MG63 (cell line): Measurements from ENCODE around the gene ATP8B2. TPM values are rescaled to one million over a fixed set of nuclear protein-coding genes. Genes with fewer than 3 reads are reported as not detected.
"Not testable (repeated sequence)": the region's sequence is repeated elsewhere in the genome, so short reads cannot be mapped to it uniquely, and the experiment has no call there.

ENCODE experiments used
- DNase-seq: peaks from one replicate; pipeline ENCODE4 v3.0.0-alpha.2; 2020
- H3K27me3 ChIP-seq: fragments of 250-450 bp; sonication (Bioruptor Pico); 2 replicates; pipeline ENCODE4 v1.5.1; 2020; ENCODE audit warnings: mild to moderate bottlenecking, moderate library complexity
- H3K36me3 ChIP-seq: fragments of 250-450 bp; sonication (Bioruptor Pico); 2 replicates; pipeline ENCODE4 v1.5.1; 2020; ENCODE audit warnings: mild to moderate bottlenecking, moderate library complexity
- H3K4me3 ChIP-seq: fragments of 250-450 bp; sonication (Bioruptor Pico); 2 replicates; pipeline ENCODE4 v1.5.1; 2020; ENCODE audit warnings: mild to moderate bottlenecking, moderate library complexity
- H3K9me3 ChIP-seq: fragments of 250-450 bp; sonication (Bioruptor Pico); 2 replicates; pipeline ENCODE4 v1.5.1; 2020; ENCODE audit warnings: mild to moderate bottlenecking, moderate library complexity
- total RNA-seq: library from RNA; depleted of rRNA; stranded (reverse); fragments of >200 nt; shearing (Covaris generic); gene quantifications from 2 replicates; pipeline ENCODE4 v1.2.3, GENCODE V29; 2014; ENCODE audit warnings: low replicate concordance; rRNA removed

Gene ATP8B2
- 58.1 and 74.8 TPM in 2 replicates for total RNA-seq

GRCh38 chr1:154324669-154325582 lies at the start of gene ATP8B2:
TSS of gene ATP8B2 (plus strand) at chr1:154325525. CDS start at chr1:154328142, 2,617 bp downstream.
- peak; percentile 85 for DNase-seq
- H3K27me3 ChIP-seq: no peaks in the 10 kb centered on the region
- H3K36me3 ChIP-seq: peaks cover 22% of the 10 kb centered on the region
- H3K9me3 ChIP-seq: no peaks in the 10 kb centered on the region
- peak within 1 kb of the TSS; percentile 96 for H3K4me3 ChIP-seq

DNA sequence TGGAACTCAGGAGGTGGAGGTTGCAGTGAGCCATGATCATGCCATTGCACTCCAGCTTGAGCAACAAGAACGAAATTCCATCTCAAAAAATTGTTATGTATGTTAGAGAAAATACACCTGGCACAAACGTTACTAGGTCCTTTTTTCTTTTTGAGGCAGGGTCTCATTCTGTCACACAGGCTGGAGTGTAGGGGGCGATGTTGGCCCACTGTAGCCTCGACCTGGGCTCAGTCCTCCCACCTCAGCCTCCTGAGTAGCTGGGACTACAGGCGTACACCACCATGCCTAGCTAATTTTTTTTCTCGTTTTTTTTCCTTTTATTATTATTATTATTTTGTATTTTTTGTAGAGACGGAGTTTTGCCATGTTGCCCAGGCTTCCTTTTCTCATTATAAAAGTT lies 48.5 kb upstream of the ATP8B2 start:
- Histone ChIP-seq H3K4me3 (no peak overlapping the region), H3K9me3 (no peaks in the 10 kb centered on the region), H3K27me3 (no peaks in the 10 kb centered on the region), H3K36me3 (peaks cover 33% of the 10 kb centered on the region)
- DNase-seq: peak; percentile 8

GRCh38 chr1:154287591-154287990 lies 37.7 kb upstream of the ATP8B2 start:
- H3K36me3 ChIP-seq, H3K27me3 ChIP-seq, DNase-seq, H3K9me3 ChIP-seq, H3K4me3 ChIP-seq: not testable (repeated sequence)

DNA sequence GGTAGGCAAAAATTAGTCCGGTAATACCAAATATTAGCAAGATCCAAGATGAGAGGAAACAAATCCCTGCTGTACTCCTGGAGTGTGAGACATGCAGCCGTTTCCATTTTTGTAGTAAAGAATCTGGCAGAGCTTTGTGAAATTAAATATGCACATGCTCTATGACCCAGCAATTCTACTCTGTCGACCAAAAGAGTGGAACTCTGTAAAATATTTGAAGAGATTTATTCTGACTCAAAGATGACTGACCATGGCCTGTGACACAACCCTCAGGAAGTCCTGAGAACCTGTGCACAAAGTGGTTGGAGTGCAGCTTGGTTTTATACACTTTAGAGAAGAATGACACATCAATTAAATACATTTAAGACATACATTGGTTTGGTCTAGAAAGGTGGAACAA lies 36.7 kb upstream of the ATP8B2 start:
- Histone ChIP-seq H3K27me3 (no peaks in the 10 kb centered on the region), H3K4me3 (no peak overlapping the region), H3K9me3 (peaks cover 4% of the 10 kb centered on the region; the same call in 1 of the 2 replicates), H3K36me3 (no peaks in the 10 kb centered on the region)
- DNase-seq: no peak

- no peak for DNase-seq
- no peak overlapping the region for H3K4me3 ChIP-seq
- no peaks in the 10 kb centered on the region for H3K36me3 ChIP-seq
Observed at GRCh38 chr1:154290921-154291320, 34.4 kb upstream of the ATP8B2 start.

DNA sequence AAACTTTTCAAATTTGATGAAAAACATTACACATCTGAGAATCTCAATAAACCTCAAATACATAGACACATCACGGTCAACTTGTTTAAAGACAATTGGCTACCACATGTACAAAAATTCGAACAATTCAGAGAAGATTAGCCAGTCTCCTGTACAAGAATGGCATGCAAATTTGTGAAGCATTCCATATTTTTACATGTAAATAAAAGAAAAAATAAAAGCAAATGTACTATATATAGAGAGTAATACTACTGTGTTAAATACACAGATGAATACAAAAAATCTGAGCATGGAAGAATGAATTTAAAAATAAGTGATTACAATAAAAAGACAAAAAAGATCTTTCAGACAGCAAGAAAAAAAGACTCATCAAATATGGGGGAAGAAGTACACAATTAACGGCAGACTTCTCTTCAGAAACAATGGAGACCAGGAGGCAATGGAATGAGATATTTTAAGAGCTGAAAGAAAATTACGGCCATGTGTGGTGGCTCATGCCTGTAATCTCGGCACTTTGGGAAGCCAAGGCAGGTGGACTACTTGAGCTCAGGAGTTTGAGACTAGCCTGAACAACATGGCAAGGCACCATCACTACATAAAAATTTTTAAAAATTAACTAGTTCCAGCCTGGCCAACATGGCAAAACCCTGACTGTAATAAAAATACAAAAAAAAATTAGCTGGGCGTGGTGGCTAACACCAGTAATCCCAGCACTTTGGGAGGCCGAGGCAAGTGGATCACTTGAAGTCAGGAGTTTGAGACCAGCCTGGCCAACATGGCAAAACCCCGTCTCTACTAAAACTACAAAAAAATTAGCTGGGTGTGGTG lies 29.7 kb upstream of the ATP8B2 start:
- H3K9me3 ChIP-seq: peaks cover 32% of the 10 kb centered on the region
- no peaks in the 10 kb centered on the region for H3K36me3 ChIP-seq
- no peaks in the 10 kb centered on the region for H3K27me3 ChIP-seq
- no peak overlapping the region for H3K4me3 ChIP-seq
- no peak for DNase-seq

More at GRCh38 chr1:154290921-154291320, 34.4 kb upstream of the ATP8B2 start:
- H3K9me3 ChIP-seq: peaks cover 22% of the 10 kb centered on the region
- no peaks in the 10 kb centered on the region for H3K27me3 ChIP-seq

DNA sequence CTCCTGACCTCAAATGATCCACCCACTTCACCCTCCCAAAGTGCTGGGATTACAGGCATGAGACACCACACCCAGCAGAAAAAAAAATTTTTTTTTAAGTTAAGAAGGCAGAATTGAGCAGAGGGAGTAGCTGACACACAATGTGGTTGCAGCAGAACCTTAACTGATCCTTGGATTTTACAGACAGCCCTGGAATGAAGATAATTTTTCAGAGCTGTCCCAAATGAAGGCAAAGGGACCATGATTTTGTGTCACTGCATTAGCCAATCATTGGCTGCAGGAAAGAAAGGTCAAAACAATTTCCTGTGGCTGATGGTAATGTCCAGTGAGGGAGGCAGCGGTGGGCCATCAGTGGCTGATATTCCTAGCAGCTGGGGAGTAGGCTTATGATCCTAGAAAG lies 23.7 kb upstream of the ATP8B2 start:
- Histone ChIP-seq H3K9me3 (peaks cover 5% of the 10 kb centered on the region), H3K27me3 (no peaks in the 10 kb centered on the region), H3K36me3 (no peaks in the 10 kb centered on the region), H3K4me3 (no peak overlapping the region)
- DNase-seq: no peak

- DNase-seq: no peak
- H3K36me3 ChIP-seq: no peaks in the 10 kb centered on the region
- H3K27me3 ChIP-seq: no peaks in the 10 kb centered on the region
- H3K4me3 ChIP-seq: no peak overlapping the region
- H3K9me3 ChIP-seq: no peaks in the 10 kb centered on the region
Observed at GRCh38 chr1:154304664-154305337, 20.5 kb upstream of the ATP8B2 start.

- H3K36me3 ChIP-seq: no peaks in the 10 kb centered on the region
- H3K27me3 ChIP-seq: no peaks in the 10 kb centered on the region
- no peaks in the 10 kb centered on the region for H3K9me3 ChIP-seq
- H3K4me3 ChIP-seq: no peak overlapping the region
- DNase-seq: no peak
Observed at GRCh38 chr1:154306151-154306550, 19.2 kb upstream of the ATP8B2 start.

DNA sequence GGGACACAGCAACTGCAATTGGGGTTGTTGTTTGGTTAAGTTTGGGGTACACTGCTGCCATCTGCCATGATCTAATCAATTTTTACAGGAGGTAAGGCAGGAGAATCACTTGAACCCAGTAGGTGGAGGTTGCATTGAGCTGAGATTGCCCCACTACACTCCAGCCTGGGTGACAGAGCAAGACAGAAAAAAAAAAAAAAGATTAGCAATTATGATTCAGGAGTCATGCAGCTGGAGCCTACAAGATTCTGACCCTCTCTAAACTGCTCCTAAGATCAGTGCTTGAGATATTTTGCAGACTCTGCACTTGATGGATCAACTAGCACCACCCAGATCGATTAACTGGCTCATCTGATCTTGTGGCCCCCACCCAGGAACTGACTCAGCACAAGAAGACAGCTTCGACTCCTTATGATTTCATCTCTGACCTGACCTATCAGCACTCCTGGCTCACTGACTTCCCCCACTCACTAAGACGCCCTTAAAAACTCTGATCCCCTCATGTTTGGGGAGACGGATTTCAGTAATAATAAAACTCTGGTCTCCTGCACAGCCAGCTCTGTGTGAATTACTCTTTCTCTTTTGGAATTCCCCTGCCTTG lies 17.6 kb upstream of the ATP8B2 start:
- not testable (repeated sequence) for H3K4me3 ChIP-seq, H3K27me3 ChIP-seq, DNase-seq, H3K9me3 ChIP-seq, H3K36me3 ChIP-seq

DNA sequence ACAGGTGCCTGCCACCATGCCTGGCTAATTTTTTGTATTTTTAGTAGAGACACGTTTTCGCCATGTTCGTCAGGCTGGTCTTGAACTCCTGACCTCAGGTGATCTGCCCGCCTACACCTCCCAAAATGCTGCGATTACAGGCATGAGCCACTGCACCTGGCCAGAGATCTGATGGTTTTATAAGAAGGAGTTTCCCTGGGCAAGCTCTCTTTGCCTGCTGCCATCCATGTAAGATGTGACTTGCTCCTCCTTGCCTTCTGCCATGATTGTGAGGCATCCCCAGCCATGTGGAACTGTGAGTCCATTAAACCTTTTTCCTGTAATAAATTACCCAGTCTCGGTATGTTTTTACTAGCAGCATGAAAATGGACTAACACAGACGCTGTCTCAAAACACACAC lies 16.2 kb upstream of the ATP8B2 start:
- DNase-seq, H3K4me3 ChIP-seq, H3K36me3 ChIP-seq, H3K27me3 ChIP-seq, H3K9me3 ChIP-seq: not testable (repeated sequence)

- H3K9me3 ChIP-seq, H3K4me3 ChIP-seq, H3K36me3 ChIP-seq, DNase-seq, H3K27me3 ChIP-seq: not testable (repeated sequence)
Observed at GRCh38 chr1:154312229-154313065, 12.9 kb upstream of the ATP8B2 start.

GRCh38 chr1:154313066-154313356 lies 12.3 kb upstream of the ATP8B2 start:
- H3K36me3 ChIP-seq: no peaks in the 10 kb centered on the region
- H3K4me3 ChIP-seq: no peak overlapping the region
- no peaks in the 10 kb centered on the region for H3K9me3 ChIP-seq
- H3K27me3 ChIP-seq: peaks cover 4% of the 10 kb centered on the region; the same call in 1 of the 2 replicates
- DNase-seq: no peak

DNA sequence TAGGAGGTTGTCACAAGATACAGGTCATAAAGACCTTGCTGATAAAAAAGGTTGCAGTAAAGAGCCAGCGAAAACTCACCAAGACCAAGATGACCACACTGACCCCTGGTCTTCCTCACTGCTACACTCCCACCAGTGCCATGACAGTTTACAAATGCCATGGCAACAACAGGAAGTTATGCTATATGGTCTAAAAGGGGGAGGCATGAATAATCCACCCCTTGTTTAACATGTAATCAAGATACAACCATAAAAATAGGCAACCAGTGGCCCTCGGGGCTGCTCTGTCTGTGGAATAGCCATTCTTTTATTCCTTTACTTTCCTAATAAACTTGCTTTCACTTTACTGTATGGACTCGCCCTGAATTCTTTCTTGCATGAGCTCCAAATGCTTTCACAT lies 11.1 kb upstream of the ATP8B2 start:
- H3K36me3 ChIP-seq, H3K9me3 ChIP-seq, DNase-seq, H3K27me3 ChIP-seq, H3K4me3 ChIP-seq: not testable (repeated sequence)

- no peak overlapping the region for H3K4me3 ChIP-seq
- H3K9me3 ChIP-seq: no peaks in the 10 kb centered on the region
- DNase-seq: no peak
- no peaks in the 10 kb centered on the region for H3K36me3 ChIP-seq
- peaks cover 4% of the 10 kb centered on the region; the same call in 1 of the 2 replicates for H3K27me3 ChIP-seq
Observed at GRCh38 chr1:154316704-154317103, 8.6 kb upstream of the ATP8B2 start.

DNA sequence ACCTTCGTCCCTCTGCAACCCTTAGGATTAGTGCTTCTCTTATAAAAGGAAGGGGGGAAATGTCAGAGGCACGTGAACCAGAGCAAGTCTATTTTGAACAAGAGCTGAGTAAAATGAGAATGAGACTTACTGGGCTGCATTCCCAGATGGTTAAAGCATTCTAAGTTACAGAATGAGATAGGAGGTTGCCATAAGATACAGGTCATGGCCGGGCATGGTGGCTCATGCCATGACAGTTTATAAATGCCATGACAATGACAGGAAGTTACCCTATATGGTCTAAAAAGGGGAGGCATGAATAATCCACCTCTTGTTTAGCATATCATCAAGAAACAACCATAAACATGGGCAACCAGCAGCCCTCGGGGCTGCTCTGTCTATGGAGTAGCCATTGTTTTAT lies 6.9 kb upstream of the ATP8B2 start:
- DNase-seq: no peak
- Histone ChIP-seq H3K36me3 (no peaks in the 10 kb centered on the region), H3K27me3 (peaks cover 4% of the 10 kb centered on the region; the same call in 1 of the 2 replicates), H3K9me3 (no peaks in the 10 kb centered on the region), H3K4me3 (no peak overlapping the region)
